ENCODE measurements around the gene ENTHD1.

The ENTHD1 gene

GRCh38 chr22:39917197-39917643 is 23.7 kb upstream of the ENTHD1 start:
- no peak for TF ChIP-seq CTCF (IDR thresholded peaks at IDR 0.05; ENCODE audit: low read length, missing control alignments)
- no peak overlapping the region for H3K4me3 ChIP-seq (replicated peaks; ENCODE audit: low read depth, low read length)
- no peak for DNase-seq (ENCODE audit: low read depth)

GRCh38 chr22:39916496-39916895 is 22.9 kb upstream of the ENTHD1 start:
- DNase-seq (ENCODE audit: low read depth) = no peak
- no peak for TF ChIP-seq CTCF (IDR thresholded peaks at IDR 0.05; ENCODE audit: low read length, missing control alignments)
- no peak overlapping the region for H3K4me3 ChIP-seq (replicated peaks; ENCODE audit: low read depth, low read length)

- no peak for DNase-seq (ENCODE audit: low read depth)
- TF ChIP-seq CTCF (IDR thresholded peaks at IDR 0.05; ENCODE audit: low read length, missing control alignments) = no peak
Measured at GRCh38 chr22:39915295-39915726, 21.8 kb upstream of the ENTHD1 start.

GRCh38 chr22:39914584-39914983 is 21.0 kb upstream of the ENTHD1 start:
- no peak for TF ChIP-seq CTCF (IDR thresholded peaks at IDR 0.05; ENCODE audit: low read length, missing control alignments)
- H3K4me3 ChIP-seq (replicated peaks; ENCODE audit: low read depth, low read length) = no peak overlapping the region
- DNase-seq (ENCODE audit: low read depth) = no peak

More at GRCh38 chr22:39915295-39915726, 21.8 kb upstream of the ENTHD1 start:
- H3K4me3 ChIP-seq (replicated peaks; ENCODE audit: low read depth, low read length) = no peak overlapping the region

GRCh38 chr22:39913886-39914285 is 20.3 kb upstream of the ENTHD1 start:
- no peak for TF ChIP-seq CTCF (IDR thresholded peaks at IDR 0.05; ENCODE audit: low read length, missing control alignments)
- DNase-seq (ENCODE audit: low read depth) = no peak
- no peak overlapping the region for H3K4me3 ChIP-seq (replicated peaks; ENCODE audit: low read depth, low read length)

GRCh38 chr22:39913321-39913720 is 19.8 kb upstream of the ENTHD1 start:
- TF ChIP-seq CTCF (IDR thresholded peaks at IDR 0.05; ENCODE audit: low read length, missing control alignments) = no peak
- H3K4me3 ChIP-seq (replicated peaks; ENCODE audit: low read depth, low read length) = no peak overlapping the region
- DNase-seq (ENCODE audit: low read depth) = no peak

- no peak for DNase-seq (ENCODE audit: low read depth)
- no peak for TF ChIP-seq CTCF (IDR thresholded peaks at IDR 0.05; ENCODE audit: low read length, missing control alignments)
- no peak overlapping the region for H3K4me3 ChIP-seq (replicated peaks; ENCODE audit: low read depth, low read length)
Measured at GRCh38 chr22:39910876-39911613, 17.5 kb upstream of the ENTHD1 start.

Measured in fibroblast of pulmonary artery (primary cell).